SU-DHL-6 (cell line): ENCODE results near the gene SESTD1.
"Not testable (repeated sequence)": the region's sequence is repeated elsewhere in the genome, so short reads cannot be mapped to it uniquely, and the experiment has no call there.

Source experiments
- H2AFZ ChIP-seq: fragments of 200-600 bp; sonication (generic); 2 replicates; pipeline ENCODE4 v1.6.1; 2014; ENCODE audit warnings: low read depth, mild to moderate bottlenecking, moderate library complexity, mixed read lengths, antibody characterized with exemption, low read length; ENCODE audit not compliant: severe bottlenecking
- H3F3A ChIP-seq: fragments of 200-600 bp; shearing (Covaris generic); 2 replicates; pipeline ENCODE4 v1.6.0; 2016; ENCODE audit warnings: antibody characterized with exemption, mild to moderate bottlenecking; ENCODE audit not compliant: insufficient read depth
- H3K27ac ChIP-seq: fragments of 200-600 bp; sonication (generic); 2 replicates; pipeline ENCODE4 v1.5.1; 2016; ENCODE audit warnings: low read depth, mild to moderate bottlenecking, low read length, moderate library complexity, mixed read lengths
- H3K27me3 ChIP-seq: fragments of 200-600 bp; sonication (generic), shearing (Covaris generic); 2 replicates; pipeline ENCODE4 v1.6.0; 2014; ENCODE audit warnings: mild to moderate bottlenecking, low read length
- H3K36me3 ChIP-seq: fragments of 200-600 bp; sonication (generic); 2 replicates; pipeline ENCODE4 v1.6.1; 2014; ENCODE audit warnings: mild to moderate bottlenecking, low read length, mixed read lengths
- H3K4me2 ChIP-seq: fragments of 300-600, 200-600 bp; shearing (Covaris generic), sonication (generic); 2 replicates; pipeline ENCODE4 v1.6.0; 2014; ENCODE audit warnings: low read length, low read depth, mild to moderate bottlenecking; ENCODE audit not compliant: poor library complexity, severe bottlenecking
- H3K4me3 ChIP-seq: fragments of 200-600 bp; sonication (generic); 2 replicates; pipeline ENCODE4 v1.5.1; 2014; ENCODE audit warnings: antibody characterized with exemption, low read length, mild to moderate bottlenecking, mixed read lengths; ENCODE audit not compliant: insufficient read depth, poor library complexity, severe bottlenecking
- H3K79me2 ChIP-seq: fragments of 200-600 bp; sonication (generic); 2 replicates; pipeline ENCODE4 v1.6.1; 2014; ENCODE audit warnings: mild to moderate bottlenecking, low read length, moderate library complexity; ENCODE audit not compliant: insufficient read depth
- H3K9ac ChIP-seq: fragments of 200-600 bp; sonication (generic); 2 replicates; pipeline ENCODE4 v1.7.0; 2014; ENCODE audit warnings: mild to moderate bottlenecking, low read length
- H3K9me2 ChIP-seq: fragments of 200-600 bp; sonication (generic); replicated peaks from 2 replicates; pipeline ENCODE4 v1.6.1; 2014; ENCODE audit warnings: low read length; ENCODE audit not compliant: insufficient read depth
- H3K9me3 ChIP-seq: fragments of 200-600 bp; sonication (generic); 2 replicates; pipeline ENCODE4 v1.6.1; 2014; ENCODE audit warnings: low read length, mixed read lengths; ENCODE audit not compliant: insufficient read depth
- H4K20me1 ChIP-seq: fragments of 200-600 bp; sonication (generic); 2 replicates; pipeline ENCODE4 v1.6.1; 2014; ENCODE audit warnings: low read depth, mild to moderate bottlenecking, antibody characterized with exemption, low read length, moderate library complexity, mixed read lengths
- EZH2phosphoT487 ChIP-seq: fragments of 200-600 bp; sonication (generic), shearing (Covaris generic); conservative IDR thresholded peaks from 2 replicates; pipeline ENCODE4 v1.6.1; 2018; ENCODE audit warnings: mild to moderate bottlenecking, antibody characterized with exemption, low read length, moderate library complexity, mixed read lengths
- TF ChIP-seq, protein P1 (sequence below): fragments of 200-600 bp; sonication (generic); IDR thresholded peaks from one replicate; pipeline ENCODE4 v1.5.1; 2017; ENCODE audit warnings: antibody characterized with exemption, mild to moderate bottlenecking, low read length, moderate library complexity; ENCODE audit not compliant: insufficient read depth, poor library complexity, severe bottlenecking

SESTD1 gene

DNA sequence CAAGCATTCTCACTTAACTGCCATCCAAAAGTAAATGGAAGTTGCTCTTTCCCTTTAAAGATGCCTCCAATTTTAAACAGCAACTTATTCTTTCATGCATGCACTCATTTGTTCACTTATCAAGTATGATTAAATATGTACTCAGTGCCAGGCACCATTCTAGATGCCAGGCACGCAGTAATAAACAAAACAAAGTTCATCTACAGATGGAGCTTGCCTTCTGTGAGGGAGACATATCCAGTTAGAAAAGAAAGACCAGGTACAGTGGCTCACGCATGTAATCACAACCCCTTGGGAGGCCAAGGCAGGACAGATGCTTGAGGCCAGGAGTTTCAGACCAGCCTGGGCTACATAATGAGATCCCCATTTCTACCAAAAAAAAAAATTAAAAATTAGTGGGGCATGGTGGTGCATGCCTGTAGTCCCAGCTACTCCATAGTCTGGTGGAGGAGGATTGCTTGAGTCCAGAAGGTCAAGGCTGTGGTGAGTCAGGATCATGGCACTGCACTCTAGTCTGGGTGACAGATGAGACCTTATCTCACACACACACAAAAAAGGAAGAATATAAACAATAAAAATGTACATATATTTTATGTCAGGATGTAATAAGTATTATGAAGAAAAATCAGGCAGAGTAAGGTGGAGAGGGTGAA is 195.5 kb downstream of the SESTD1 start:
- no peak overlapping the region for H2AFZ ChIP-seq
- no peaks in the 10 kb centered on the region for H3K79me2 ChIP-seq
- no peak overlapping the region for H3K27ac ChIP-seq
- H3F3A ChIP-seq: no peaks in the 10 kb centered on the region
- H4K20me1 ChIP-seq: no peaks in the 10 kb centered on the region
- H3K9me3 ChIP-seq: no peaks in the 10 kb centered on the region
- no peak overlapping the region for H3K9ac ChIP-seq
- no peaks in the 10 kb centered on the region for H3K36me3 ChIP-seq
- H3K4me3 ChIP-seq: no peak overlapping the region
- no peaks in the 10 kb centered on the region for H3K9me2 ChIP-seq
- TF ChIP-seq, protein P1, sequence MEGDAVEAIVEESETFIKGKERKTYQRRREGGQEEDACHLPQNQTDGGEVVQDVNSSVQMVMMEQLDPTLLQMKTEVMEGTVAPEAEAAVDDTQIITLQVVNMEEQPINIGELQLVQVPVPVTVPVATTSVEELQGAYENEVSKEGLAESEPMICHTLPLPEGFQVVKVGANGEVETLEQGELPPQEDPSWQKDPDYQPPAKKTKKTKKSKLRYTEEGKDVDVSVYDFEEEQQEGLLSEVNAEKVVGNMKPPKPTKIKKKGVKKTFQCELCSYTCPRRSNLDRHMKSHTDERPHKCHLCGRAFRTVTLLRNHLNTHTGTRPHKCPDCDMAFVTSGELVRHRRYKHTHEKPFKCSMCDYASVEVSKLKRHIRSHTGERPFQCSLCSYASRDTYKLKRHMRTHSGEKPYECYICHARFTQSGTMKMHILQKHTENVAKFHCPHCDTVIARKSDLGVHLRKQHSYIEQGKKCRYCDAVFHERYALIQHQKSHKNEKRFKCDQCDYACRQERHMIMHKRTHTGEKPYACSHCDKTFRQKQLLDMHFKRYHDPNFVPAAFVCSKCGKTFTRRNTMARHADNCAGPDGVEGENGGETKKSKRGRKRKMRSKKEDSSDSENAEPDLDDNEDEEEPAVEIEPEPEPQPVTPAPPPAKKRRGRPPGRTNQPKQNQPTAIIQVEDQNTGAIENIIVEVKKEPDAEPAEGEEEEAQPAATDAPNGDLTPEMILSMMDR: no peak
- TF ChIP-seq EZH2phosphoT487: no peak
- no peaks in the 10 kb centered on the region for H3K27me3 ChIP-seq
- H3K4me2 ChIP-seq: no peak overlapping the region

DNA sequence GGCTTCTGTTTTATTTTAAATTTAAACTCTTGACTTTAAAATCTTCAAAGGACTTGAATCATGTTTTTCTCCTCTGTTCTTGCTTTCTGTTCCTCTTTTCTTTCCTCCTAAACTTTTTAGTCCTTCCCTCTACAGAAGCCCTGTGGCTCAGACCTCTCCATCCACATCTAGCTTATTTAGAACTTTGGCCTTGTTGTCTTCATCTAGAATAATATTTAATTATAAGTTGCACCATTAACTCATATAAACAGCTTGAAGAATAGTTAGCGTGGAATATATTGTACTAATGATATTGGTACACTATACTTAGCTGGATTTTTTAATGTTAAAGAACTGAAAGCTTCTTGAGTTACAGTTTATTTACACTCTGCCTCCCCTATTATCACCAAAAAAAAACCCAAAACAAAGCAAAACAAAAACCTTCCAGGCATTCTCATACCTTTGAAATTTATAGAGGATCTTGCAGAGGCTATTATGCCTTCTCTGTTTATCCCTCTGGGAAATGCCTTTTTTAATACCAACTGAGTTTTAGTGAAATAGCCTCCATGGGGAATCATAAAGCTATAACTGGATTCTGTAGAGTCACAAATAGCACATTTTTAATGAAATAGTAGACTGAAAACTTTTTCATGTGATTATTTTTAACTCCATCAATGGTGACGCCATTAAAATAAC is 205.5 kb downstream of the SESTD1 start:
- Histone ChIP-seq H3K9ac (no peak overlapping the region), H3K79me2 (no peaks in the 10 kb centered on the region), H3K27me3 (no peaks in the 10 kb centered on the region), H3K27ac (peak overlapping the region; percentile 66), H3K4me2 (peak overlapping the region; percentile 34), H3F3A (peaks cover 6% of the 10 kb centered on the region; the same call in 1 of the 2 replicates), H3K9me3 (no peaks in the 10 kb centered on the region), H3K36me3 (no peaks in the 10 kb centered on the region), H2AFZ (no peak overlapping the region), H3K9me2 (no peaks in the 10 kb centered on the region), H4K20me1 (no peaks in the 10 kb centered on the region), H3K4me3 (no peak overlapping the region)
- TF ChIP-seq EZH2phosphoT487: no peak
- TF ChIP-seq, protein P1: no peak

DNA sequence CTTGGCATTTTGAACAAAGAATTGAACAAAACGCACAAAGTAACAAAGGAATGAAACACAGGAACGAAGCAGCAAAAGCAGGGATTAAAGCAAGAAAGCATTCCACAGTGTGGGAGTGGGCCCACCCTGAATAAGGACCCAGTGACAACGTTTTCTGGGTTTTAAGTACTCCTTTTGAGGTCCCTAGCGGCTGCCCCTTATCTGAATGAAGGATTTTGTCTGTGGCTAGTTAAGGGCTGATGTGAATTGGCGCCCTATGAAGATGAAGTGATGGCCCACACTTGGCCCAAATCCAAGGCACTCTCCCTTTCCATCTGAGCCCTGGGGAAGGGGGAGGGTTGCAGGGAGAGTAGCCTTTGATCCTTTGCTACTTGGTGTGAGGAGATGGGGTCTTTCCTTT is 206.9 kb downstream of the SESTD1 start:
- Histone ChIP-seq H4K20me1 (no peaks in the 10 kb centered on the region), H3K27ac (no peak overlapping the region), H3K9me2 (no peaks in the 10 kb centered on the region), H3K79me2 (no peaks in the 10 kb centered on the region), H3K9me3 (no peaks in the 10 kb centered on the region), H3F3A (peaks cover 6% of the 10 kb centered on the region; the same call in 1 of the 2 replicates), H2AFZ (no peak overlapping the region), H3K9ac (no peak overlapping the region), H3K36me3 (no peaks in the 10 kb centered on the region), H3K4me2 (no peak overlapping the region), H3K27me3 (no peaks in the 10 kb centered on the region), H3K4me3 (no peak overlapping the region)
- TF ChIP-seq, protein P1: no peak
- no peak for TF ChIP-seq EZH2phosphoT487

DNA sequence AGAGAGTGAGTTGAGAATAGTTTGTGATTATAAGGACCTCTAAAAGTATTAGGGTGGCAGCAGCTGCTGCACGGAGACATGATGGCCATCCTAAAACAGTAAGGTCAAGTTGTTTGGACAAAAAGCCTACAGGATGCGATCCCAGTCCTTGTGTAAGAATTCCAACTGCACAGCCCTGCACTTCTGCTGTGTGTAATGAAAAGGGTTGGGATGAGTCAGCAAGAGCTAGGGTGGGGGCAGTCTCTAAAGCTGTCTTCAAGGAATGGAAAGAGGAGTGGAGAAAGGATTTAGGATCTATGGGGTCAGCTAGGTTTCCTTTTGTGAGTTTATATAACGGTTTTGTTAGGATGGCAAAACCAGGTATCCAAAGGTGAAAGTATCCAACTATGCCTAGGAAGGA is 211.1 kb downstream of the SESTD1 start:
- not testable (repeated sequence) for H4K20me1 ChIP-seq, H2AFZ ChIP-seq, H3K4me3 ChIP-seq, H3K36me3 ChIP-seq, H3K9me3 ChIP-seq, H3K27me3 ChIP-seq, H3K79me2 ChIP-seq, H3K4me2 ChIP-seq, H3F3A ChIP-seq, H3K9me2 ChIP-seq, H3K27ac ChIP-seq, H3K9ac ChIP-seq
